Measurements from ENCODE around the gene BCKDHA.
A peak's percentile ranks its signal among the peaks of the same experiment; 100 is the strongest.
"Not testable (repeated sequence)": the region's sequence is repeated elsewhere in the genome, so short reads cannot be mapped to it uniquely, and the experiment has no call there.

The BCKDHA gene

GRCh38 chr19:41367848-41368301 is 29.7 kb upstream of the BCKDHA start:
- DNase-seq: no peak

GRCh38 chr19:41369769-41370168 is 27.8 kb upstream of the BCKDHA start:
- no peak for DNase-seq

- DNase-seq: not testable (repeated sequence)
Measured at GRCh38 chr19:41371119-41371518, 26.5 kb upstream of the BCKDHA start.

DNA sequence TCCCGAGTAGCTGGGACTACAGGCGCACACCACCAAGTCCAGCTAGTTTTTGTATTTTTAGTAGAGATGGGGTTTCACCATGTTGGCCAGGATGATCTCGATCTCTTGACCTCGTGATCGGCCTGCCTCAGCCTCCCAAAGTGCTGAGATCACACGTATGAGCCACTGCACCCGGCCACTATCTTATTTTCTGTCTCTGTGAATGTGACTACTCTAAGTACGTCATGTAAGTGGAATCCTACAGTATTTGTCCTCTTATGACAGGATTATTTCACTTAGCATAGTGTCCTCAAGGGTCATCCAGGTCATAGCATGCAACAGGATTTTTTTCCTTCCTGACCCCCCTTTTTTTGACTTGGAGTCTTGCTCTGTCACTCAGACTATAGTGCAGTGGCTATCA is 26.1 kb upstream of the BCKDHA start:
- DNase-seq: no peak

DNA sequence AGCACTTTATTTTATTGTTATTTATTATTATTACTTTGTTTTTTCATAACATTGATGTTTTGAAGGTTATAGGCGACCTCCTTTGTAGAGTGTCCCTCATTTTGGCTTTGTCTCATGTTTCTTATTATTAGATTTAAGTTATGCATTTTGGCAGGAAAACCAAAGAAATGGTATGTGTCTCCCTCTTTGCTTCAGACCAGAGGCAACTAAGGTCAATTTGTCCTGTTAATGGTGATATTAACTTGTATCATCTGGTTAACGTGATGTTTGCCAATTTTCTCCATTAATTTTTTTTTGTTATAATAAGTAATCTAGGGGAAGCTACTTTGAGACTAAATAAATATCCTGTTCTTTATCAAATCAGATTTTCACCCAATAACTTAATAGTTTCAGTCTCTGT is 25.1 kb upstream of the BCKDHA start:
- no peak for DNase-seq

DNA sequence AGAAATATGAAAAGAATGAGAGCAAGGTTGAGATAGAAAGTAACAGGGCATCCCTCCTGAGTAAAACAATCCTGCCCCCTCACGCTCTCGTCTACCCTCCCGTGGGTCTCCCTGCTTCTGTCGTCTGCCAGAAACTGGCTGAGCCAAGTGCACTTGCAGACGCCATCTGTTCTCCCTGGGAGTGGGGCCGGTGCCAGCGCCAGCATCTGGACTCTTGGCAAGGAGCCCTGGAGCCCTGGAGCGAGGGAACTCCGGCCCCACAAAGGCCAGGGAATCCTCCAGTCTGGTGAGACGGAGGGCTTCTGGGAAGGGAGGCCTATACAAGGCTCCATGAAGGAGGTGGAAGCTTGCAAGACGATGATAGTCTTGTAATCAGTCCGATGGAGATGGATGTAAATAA is 23.6 kb upstream of the BCKDHA start:
- DNase-seq: peak; percentile 83

DNA sequence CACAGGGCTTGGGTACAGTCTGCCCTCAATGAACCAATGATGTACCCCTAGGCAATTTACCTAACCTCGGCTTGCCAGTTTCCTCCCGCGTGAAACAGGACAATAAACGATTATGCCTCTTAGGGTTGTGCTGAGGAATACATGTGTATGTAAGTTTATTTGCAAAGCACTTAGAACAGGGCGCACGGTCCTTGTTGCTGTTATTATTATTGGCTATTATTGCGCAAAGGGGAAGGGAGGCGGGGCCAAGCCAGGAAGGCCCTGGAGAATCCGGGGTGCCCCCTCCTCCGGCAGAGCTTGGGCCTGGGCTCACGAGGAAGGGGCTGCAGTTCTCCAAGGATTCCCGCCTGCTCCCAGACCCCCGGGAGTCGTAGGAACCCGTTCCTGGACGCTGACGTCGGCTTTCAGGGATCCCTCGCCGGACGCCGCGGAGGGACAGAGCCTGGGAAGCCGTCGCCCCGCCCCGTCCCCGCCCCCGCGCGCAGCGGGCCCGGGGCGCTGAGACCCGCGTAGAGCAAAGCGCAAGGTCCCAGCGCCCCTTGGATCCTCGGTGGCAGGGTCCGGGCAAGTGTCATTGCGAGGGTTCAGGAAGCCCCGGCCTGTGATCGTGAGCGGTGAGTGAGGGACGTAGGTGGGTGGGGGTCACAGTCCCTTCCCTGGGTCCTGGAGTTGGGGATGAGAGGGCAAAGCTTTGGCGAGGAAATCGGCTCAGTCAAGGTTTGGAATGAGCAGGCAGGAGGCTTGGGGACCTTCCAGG is 21.2 kb upstream of the BCKDHA start, which contains the start of gene TMEM91:
TMEM91 (plus strand) TSS at position 293 of the 757 bp plus-strand sequence. CDS start 1,777 bp downstream, outside the sequence.
- no peak for DNase-seq

DNA sequence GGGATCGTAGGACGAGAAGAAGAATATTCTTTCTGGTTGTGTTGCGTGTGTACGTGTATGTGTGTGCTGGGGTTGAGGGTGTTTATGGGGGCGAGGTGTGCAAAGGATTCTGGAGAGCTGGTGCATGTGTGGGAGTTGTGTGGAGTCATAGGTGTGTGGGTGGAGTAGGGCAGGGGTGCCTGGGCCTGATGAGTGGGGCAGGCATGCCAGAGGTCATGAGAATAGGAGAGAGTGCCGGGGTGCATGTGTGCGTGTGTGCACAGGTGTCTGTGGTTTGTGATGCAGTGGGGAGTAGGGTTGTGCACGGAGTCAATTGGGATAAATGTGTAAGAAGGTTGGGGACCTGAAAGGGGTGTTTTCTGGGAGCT is 20.6 kb upstream of the BCKDHA start:
- DNase-seq: no peak

GRCh38 chr19:41377977-41378709 is 19.5 kb upstream of the BCKDHA start:
- DNase-seq: no peak

DNA sequence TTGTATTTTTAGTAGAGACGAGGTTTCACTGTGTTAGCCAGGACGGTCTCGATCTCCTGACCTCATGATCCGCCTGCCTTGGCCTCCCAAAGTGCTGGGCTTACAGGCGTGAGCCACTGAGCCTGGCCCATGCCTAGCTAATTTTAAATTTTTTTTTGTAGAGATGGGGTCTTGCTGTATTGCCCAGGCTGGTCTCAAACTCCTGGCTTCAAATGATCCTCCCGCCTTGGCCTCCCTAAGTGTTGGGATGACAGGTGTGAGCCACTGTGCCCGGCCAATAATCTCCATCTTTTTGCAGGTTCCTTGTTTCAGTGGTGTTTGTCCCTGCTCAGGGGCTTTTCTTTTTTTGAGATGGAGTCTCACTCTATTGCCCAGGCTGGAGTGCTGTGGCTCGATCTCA is 16.1 kb upstream of the BCKDHA start:
- not testable (repeated sequence) for DNase-seq

GRCh38 chr19:41384351-41384750 is 13.3 kb upstream of the BCKDHA start:
- no peak for DNase-seq

- no peak for DNase-seq
Measured at GRCh38 chr19:41386442-41386841, 11.2 kb upstream of the BCKDHA start.

DNA sequence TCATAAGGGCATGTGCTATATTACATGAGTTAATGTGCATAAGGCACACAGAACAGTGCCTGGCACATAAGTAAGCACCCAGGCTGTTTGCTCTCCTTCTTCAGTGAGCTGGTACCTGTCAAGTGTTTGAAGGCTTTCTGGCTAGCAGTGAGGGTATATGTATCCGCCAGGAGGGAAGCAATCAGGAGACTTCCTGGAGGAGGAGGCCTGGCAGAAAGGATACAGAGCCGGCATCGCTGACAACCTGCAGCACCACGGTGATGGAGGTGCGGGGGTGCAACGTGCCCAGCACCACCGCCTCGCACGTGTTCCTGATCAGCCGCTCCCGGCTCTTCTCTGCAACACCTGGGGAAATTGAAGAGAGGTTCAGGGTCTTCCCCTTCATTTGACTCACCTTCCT is 6.0 kb upstream of the BCKDHA start:
- no peak for DNase-seq

- no peak for DNase-seq
Measured at GRCh38 chr19:41392775-41393174, 4.8 kb upstream of the BCKDHA start.

- no peak for DNase-seq
Measured at GRCh38 chr19:41395355-41395754, 2.3 kb upstream of the BCKDHA start.

DNA sequence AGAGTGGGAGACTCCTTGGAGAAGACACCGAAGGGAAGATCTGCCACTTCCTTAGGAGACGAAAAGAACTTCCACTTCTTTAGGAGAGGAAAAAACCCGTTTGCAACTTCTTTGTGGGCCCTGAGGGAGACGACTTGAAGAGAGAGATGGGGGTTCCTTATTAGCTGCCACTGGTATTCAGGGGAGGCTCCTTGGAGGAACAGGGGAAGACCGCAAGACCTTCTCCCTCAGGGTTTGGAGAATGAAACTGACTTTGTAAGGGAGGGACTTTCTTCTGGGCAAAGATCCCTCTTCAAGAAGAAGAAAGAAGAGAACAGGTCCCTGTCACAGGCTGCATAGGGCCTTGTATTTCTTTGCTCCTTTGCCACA is 416 bp downstream of the BCKDHA start:
- no peak for DNase-seq

DNA sequence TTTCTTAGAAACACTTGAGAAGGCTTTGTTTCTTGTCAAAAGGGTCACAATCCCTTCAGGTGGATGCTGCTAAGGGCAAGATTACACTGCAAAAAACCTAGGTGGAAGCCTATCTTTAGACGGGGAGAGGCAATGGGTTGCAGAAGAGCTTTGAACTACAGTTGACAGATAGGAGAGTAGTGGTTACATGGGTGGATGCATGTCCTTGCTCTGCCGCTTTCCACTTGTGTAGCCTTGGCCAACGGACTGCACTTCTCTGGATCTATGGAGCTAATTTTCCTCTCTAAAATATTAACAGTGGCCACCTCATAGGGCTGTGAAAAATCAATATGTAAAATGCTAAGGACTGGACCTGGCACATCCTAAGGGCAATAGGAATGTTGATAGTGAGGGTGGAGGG is 980 bp downstream of the BCKDHA start:
- DNase-seq: no peak

- no peak for DNase-seq
Measured at GRCh38 chr19:41399091-41399490, 1.5 kb downstream of the BCKDHA start.

DNA sequence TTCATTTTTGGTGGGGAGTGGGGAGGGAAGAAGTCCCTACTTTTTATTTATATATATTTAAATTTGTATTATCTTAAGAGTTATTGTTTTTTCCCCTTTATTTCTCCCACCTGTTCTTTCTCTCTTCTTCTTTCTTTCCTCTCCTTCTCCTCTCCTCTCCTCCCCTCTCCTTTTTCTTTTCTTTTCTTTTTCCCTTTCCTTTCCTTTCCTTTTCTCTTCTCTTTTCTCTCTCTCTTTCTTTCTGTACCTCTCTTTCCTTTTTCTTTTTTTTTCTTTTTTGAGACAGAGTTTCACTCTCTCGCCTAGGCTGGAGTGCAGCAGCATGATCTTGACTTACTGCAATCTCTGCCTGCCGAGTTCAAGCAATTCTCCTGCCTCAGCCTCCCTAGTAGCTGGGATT is 1.9 kb downstream of the BCKDHA start:
- no peak for DNase-seq

DNA sequence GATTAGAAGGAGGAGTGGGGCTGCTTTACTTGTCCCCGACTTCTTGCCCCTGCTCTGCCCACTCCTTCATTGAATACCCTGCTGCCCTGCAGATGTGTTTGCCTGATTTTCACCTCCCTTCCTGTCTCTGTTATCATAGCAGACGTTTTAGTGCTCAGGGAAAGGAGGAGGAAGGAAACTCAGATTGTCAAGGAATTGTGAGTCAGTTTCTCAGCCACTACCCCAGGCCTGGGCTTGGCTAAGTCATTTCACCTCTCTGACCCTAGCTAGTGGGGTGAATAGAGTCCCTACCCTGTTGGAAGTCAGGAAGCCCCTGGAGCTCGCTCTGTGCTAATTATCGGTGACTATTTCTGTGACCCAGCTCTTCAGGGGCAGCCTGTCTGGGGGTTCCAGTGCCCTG is 3.9 kb downstream of the BCKDHA start:
- no peak for DNase-seq

GRCh38 chr19:41402010-41402409 is 4.4 kb downstream of the BCKDHA start:
- DNase-seq: no peak

DNA sequence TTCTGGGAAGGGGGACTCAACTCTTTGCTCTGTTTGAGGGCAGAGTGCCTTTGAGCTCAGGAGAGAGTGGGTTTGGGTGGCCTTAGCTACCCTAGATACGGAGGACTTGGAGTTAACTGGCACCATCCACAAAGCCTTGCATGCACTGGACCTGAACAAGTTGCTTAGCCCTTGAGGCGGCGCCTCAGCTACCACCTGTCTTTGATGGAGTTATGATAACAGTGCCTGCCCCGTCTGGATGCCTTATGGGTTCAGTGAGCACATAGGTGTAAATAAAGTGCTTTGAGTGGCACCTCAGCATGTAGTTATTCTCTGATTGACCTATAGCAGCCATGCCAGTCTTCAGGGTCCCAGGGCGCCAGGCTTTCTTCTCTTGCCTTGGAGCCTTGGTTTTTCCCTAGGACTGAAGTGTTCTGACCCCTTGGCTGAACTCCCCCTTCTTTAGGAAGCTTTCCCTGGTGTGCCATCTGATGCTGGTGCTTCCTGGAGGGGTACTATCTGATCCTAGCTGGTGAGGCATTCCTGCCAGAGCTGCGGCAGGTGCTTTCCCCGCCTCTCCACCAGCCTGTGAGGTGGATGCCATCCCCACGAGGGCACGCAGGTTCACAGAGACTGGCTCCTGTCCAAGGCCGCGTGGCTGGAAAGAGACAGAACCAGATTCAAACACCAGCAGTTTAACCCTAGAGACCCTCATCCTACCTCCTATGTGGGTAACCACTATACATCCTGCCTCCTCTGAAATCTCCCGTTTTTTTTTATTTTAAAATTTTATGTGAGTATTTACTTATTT is 5.8 kb downstream of the BCKDHA start:
- no peak for DNase-seq

DNA sequence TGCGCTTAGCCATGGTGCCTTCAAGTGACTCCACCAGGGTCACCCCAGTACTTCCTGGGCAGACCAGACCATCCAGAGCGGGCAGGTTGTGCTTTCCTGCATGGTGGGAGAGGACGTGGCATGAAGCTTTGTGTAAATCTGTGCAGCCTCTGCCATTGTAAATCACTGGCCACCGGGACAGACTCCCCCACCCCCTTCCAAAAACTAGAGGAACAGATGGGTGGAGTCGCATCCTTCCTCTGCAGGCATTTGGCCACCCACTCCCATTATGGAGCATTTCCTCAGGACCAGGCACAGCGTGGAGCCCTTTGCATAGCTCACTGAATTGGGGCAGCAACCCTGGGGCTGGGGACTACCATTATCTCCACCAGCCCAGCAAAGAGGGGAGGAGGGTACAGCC is 8.2 kb downstream of the BCKDHA start:
- DNase-seq: no peak

DNA sequence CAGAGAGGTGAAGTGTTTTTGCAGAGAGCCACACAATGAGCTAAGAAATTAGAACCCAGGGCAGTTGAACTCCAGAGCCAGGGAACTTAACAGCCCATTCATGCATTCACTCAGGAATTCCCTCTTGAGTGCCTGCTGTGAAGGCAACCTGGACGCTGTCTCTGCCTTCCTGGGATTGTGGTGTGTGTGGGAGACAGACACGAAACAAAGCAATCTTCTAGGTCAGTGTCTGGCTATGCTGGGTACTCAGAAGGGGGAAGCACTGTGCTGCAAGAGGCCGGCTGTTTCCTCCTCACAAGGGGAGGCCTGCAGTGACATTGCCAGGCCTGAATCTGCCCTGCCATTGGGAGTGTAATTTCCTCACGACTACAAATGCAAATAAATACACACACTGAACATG is 9.7 kb downstream of the BCKDHA start:
- no peak for DNase-seq

All from NCI-H1092 (cell line).